KMS-11 (cell line): ENCODE measurements around the gene PIWIL1.

ENCODE experiments used
- H2AFZ ChIP-seq: fragments of 200-600 bp; sonication (generic); 2 replicates; pipeline ENCODE4 v1.6.1; 2016; ENCODE audit warnings: antibody characterized with exemption, mixed run types, low read depth
- H3K27ac ChIP-seq: fragments of 200-600 bp; sonication (generic); 2 replicates; pipeline ENCODE4 v1.6.1; 2016; ENCODE audit warnings: mild to moderate bottlenecking, mixed run types
- H3K27me3 ChIP-seq: fragments of 200-600 bp; sonication (generic); 2 replicates; pipeline ENCODE4 v1.6.1; 2017; ENCODE audit warnings: mild to moderate bottlenecking, low read depth, mixed run types, moderate library complexity; ENCODE audit not compliant: insufficient read depth
- H3K36me3 ChIP-seq: fragments of 200-600 bp; sonication (generic); 2 replicates; pipeline ENCODE4 v1.6.1; 2017; ENCODE audit warnings: mild to moderate bottlenecking, mixed run types; ENCODE audit not compliant: insufficient read depth
- H3K4me1 ChIP-seq: fragments of 200-600 bp; sonication (generic); 2 replicates; pipeline ENCODE4 v1.6.1; 2016; ENCODE audit warnings: mild to moderate bottlenecking, low read depth, mixed run types; ENCODE audit not compliant: poor library complexity, severe bottlenecking
- H3K4me2 ChIP-seq: fragments of 200-600 bp; sonication (generic); 2 replicates; pipeline ENCODE4 v1.7.0; 2016; ENCODE audit warnings: mild to moderate bottlenecking, mixed run types
- H3K4me3 ChIP-seq: fragments of 200-600 bp; sonication (generic); IDR thresholded peaks from 2 replicates; pipeline ENCODE4 v1.6.1; 2017; ENCODE audit warnings: low read depth, low read length, mixed read lengths; ENCODE audit not compliant: insufficient read depth
- H3K79me2 ChIP-seq: fragments of 200-600 bp; sonication (generic); 2 replicates; pipeline ENCODE4 v1.6.1; 2016; ENCODE audit warnings: low read depth, mixed run types; ENCODE audit not compliant: insufficient read depth
- H3K9ac ChIP-seq: fragments of 200-600 bp; sonication (generic); 2 replicates; pipeline ENCODE4 v1.6.1; 2016; ENCODE audit warnings: mild to moderate bottlenecking, mixed run types
- H4K20me1 ChIP-seq: fragments of 200-600 bp; sonication (generic); 2 replicates; pipeline ENCODE4 v1.6.1; 2016; ENCODE audit warnings: mild to moderate bottlenecking, mixed run types; ENCODE audit not compliant: insufficient read depth
- TF ChIP-seq, protein P1 (sequence below): fragments of 200-600 bp; sonication (generic); conservative IDR thresholded peaks from 2 replicates; pipeline ENCODE4 v1.6.1; 2017; ENCODE audit warnings: low read depth, mild to moderate bottlenecking, antibody characterized with exemption, low read length, moderate library complexity, mixed read lengths

Gene PIWIL1

DNA sequence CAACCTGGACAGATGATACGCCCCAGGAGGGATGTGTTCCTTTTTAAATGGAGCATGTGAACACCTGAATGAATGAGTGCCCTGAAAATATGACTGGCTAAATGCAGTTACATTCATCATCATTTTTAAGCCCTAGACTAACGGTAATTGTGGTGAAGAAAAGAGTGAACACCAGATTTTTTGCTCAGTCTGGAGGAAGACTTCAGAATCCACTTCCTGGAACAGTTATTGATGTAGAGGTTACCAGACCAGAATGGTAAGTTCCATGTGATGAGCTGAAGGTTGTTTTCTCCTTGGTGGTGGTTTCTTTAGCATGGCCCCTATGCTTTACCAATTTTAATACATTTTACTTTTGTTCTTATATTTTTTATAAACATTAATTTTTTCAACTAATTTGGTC lies 29.3 kb downstream of the PIWIL1 start:
- no peaks in the 10 kb centered on the region for H3K79me2 ChIP-seq

DNA sequence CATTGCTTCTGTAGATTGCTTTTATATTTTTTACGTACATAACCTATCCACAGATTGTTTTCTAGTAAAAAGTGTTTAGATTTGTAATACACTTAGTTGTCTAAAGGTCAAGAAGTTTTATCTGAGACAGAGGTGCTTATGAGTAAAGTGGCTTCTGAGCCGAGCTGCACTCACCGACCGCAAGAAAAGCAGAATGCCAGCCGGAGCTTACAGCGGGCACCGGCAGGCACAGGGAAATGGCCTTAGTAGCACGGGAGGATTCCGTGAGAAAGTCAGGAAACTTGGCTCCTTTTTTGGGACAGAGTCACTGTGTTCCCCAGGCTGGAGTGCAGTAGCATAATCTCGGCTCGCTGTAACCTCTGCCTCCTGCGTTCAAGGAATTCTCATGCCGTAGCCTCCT lies 29.8 kb downstream of the PIWIL1 start:
- H3K27me3 ChIP-seq: no peaks in the 10 kb centered on the region
- H3K4me2 ChIP-seq: no peak overlapping the region
- H3K36me3 ChIP-seq: no peaks in the 10 kb centered on the region
- H3K4me3 ChIP-seq: no peak overlapping the region
- no peaks in the 10 kb centered on the region for H3K4me1 ChIP-seq
- TF ChIP-seq, protein P1, sequence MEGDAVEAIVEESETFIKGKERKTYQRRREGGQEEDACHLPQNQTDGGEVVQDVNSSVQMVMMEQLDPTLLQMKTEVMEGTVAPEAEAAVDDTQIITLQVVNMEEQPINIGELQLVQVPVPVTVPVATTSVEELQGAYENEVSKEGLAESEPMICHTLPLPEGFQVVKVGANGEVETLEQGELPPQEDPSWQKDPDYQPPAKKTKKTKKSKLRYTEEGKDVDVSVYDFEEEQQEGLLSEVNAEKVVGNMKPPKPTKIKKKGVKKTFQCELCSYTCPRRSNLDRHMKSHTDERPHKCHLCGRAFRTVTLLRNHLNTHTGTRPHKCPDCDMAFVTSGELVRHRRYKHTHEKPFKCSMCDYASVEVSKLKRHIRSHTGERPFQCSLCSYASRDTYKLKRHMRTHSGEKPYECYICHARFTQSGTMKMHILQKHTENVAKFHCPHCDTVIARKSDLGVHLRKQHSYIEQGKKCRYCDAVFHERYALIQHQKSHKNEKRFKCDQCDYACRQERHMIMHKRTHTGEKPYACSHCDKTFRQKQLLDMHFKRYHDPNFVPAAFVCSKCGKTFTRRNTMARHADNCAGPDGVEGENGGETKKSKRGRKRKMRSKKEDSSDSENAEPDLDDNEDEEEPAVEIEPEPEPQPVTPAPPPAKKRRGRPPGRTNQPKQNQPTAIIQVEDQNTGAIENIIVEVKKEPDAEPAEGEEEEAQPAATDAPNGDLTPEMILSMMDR: no peak
- H3K79me2 ChIP-seq: no peaks in the 10 kb centered on the region
- no peak overlapping the region for H3K27ac ChIP-seq
- no peak overlapping the region for H3K9ac ChIP-seq
- H4K20me1 ChIP-seq: no peaks in the 10 kb centered on the region
- H2AFZ ChIP-seq: no peak overlapping the region

More for the DNA sequence above, 29.3 kb downstream of the PIWIL1 start:
- no peaks in the 10 kb centered on the region for H3K4me1 ChIP-seq
- no peak overlapping the region for H3K4me2 ChIP-seq
- no peak overlapping the region for H3K27ac ChIP-seq
- no peaks in the 10 kb centered on the region for H4K20me1 ChIP-seq
- TF ChIP-seq, protein P1: no peak
- H3K36me3 ChIP-seq: no peaks in the 10 kb centered on the region
- H3K27me3 ChIP-seq: no peaks in the 10 kb centered on the region
- no peak overlapping the region for H3K9ac ChIP-seq
- H2AFZ ChIP-seq: no peak overlapping the region
- H3K4me3 ChIP-seq: no peak overlapping the region

DNA sequence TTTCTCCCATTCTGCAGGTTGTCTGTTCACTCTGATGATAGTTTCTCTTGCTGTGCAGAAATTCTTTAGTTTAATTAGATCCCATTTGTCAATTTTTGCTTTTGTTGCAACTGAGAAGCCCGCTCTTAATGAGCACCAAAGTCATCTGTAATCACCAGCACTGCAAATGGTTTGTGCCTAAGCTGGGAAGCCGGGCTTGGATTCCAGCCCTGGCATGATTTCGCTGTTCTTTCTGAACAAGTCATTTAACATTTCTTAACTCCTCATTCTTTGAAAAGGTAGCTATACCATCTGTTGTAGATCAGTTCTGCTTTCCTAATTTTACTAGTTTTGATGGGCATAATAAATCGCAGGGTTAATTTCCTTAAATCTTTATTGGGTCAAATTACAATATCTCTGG lies 32.1 kb downstream of the PIWIL1 start:
- H4K20me1 ChIP-seq: no peaks in the 10 kb centered on the region
- TF ChIP-seq, protein P1: no peak
- H2AFZ ChIP-seq: no peak overlapping the region
- no peaks in the 10 kb centered on the region for H3K79me2 ChIP-seq
- H3K4me3 ChIP-seq: no peak overlapping the region
- no peak overlapping the region for H3K27ac ChIP-seq
- H3K9ac ChIP-seq: no peak overlapping the region
- no peaks in the 10 kb centered on the region for H3K27me3 ChIP-seq
- H3K4me2 ChIP-seq: no peak overlapping the region
- no peaks in the 10 kb centered on the region for H3K4me1 ChIP-seq
- H3K36me3 ChIP-seq: no peaks in the 10 kb centered on the region

DNA sequence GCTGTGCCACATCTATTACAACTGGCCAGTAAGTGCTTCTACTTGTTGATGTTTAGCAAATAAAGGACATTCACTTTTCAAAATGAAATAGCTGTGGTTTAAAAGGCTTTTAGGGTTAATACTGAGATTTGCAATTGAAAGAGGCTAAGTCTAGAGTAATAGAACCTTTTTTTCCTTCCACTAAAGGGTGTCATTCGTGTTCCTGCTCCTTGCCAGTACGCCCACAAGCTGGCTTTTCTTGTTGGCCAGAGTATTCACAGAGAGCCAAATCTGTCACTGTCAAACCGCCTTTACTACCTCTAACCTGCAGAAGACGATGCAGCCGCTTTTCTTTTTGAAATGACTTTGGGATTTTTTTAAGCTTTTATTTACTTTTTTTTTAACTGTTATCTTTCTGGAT lies 33.6 kb downstream of the PIWIL1 start:
- H3K79me2 ChIP-seq: no peaks in the 10 kb centered on the region
- no peak overlapping the region for H3K4me2 ChIP-seq
- no peaks in the 10 kb centered on the region for H3K27me3 ChIP-seq
- H3K4me1 ChIP-seq: no peaks in the 10 kb centered on the region
- H4K20me1 ChIP-seq: no peaks in the 10 kb centered on the region
- H3K27ac ChIP-seq: no peak overlapping the region
- H3K4me3 ChIP-seq: no peak overlapping the region
- no peak overlapping the region for H2AFZ ChIP-seq
- TF ChIP-seq, protein P1: no peak
- H3K36me3 ChIP-seq: no peaks in the 10 kb centered on the region
- H3K9ac ChIP-seq: no peak overlapping the region

DNA sequence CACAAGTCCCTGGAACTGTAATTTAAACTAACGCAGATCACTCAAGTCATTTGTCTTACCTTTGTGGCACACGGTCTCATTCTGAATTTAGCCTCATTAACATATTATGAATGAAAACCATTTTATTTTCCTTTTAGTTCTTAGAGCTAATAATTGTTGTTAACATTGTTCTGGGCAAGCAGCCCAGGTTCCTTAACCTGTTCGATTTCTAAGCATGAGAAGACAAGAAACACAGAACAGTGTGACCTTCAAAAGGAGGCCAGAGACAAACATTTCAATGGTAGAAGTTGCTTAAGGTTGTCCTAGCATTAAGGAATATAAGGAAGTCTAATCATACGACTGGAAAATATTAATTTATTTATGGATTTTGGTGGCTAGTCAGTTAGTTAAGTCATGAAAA lies 35.2 kb downstream of the PIWIL1 start:
- no peak overlapping the region for H3K27ac ChIP-seq
- no peak overlapping the region for H2AFZ ChIP-seq
- TF ChIP-seq, protein P1: no peak
- H3K36me3 ChIP-seq: no peaks in the 10 kb centered on the region
- no peaks in the 10 kb centered on the region for H4K20me1 ChIP-seq
- no peaks in the 10 kb centered on the region for H3K79me2 ChIP-seq
- H3K27me3 ChIP-seq: no peaks in the 10 kb centered on the region
- H3K4me3 ChIP-seq: no peak overlapping the region
- no peak overlapping the region for H3K9ac ChIP-seq
- H3K4me2 ChIP-seq: no peak overlapping the region
- H3K4me1 ChIP-seq: no peaks in the 10 kb centered on the region
